Myocyte (in vitro differentiated cells): ENCODE measurements around the gene CPEB4. TPM values are rescaled to one million over a fixed set of nuclear protein-coding genes. Genes with fewer than 3 reads are reported as not detected.

Experiments
- DNase-seq: peaks from one replicate; pipeline ENCODE4 v3.0.0-alpha.2; 2012; ENCODE audit warnings: low read depth
- total RNA-seq: library from RNA; depleted of rRNA; stranded (reverse); fragments of >200 nt; gene quantifications from 2 replicates; pipeline ENCODE4 v1.2.3, GENCODE V29; 2014

CPEB4 gene
- total RNA-seq, 1 donor from 2014 or later, result 64.3 TPM

GRCh38 chr5:173911623-173912022 lies 23.5 kb downstream of the CPEB4 start:
- DNase-seq, result no peak

- DNase-seq, result no peak
Measured at GRCh38 chr5:173913686-173914321, 25.7 kb downstream of the CPEB4 start.

GRCh38 chr5:173915310-173916014 lies 27.3 kb downstream of the CPEB4 start:
- peak; percentile 53 for DNase-seq

- no peak for DNase-seq
Measured at GRCh38 chr5:173916233-173916632, 28.1 kb downstream of the CPEB4 start.

GRCh38 chr5:173917788-173918786 lies 29.9 kb downstream of the CPEB4 start:
- DNase-seq, result peak; percentile 90

GRCh38 chr5:173919443-173919842 lies 31.3 kb downstream of the CPEB4 start:
- no peak for DNase-seq

GRCh38 chr5:173920024-173920753 lies 32.0 kb downstream of the CPEB4 start:
- peak; percentile 41 for DNase-seq

GRCh38 chr5:173920866-173921555 lies 32.9 kb downstream of the CPEB4 start:
- DNase-seq, result peak; percentile 61

- no peak for DNase-seq
Measured at GRCh38 chr5:173922527-173922926, 34.4 kb downstream of the CPEB4 start.

GRCh38 chr5:173923218-173924095 lies 35.3 kb downstream of the CPEB4 start:
- DNase-seq, result peak; percentile 71

- DNase-seq, result no peak
Measured at GRCh38 chr5:173924899-173925298, 36.8 kb downstream of the CPEB4 start.

- DNase-seq, result peak; percentile 56
Measured at GRCh38 chr5:173925449-173926071, 37.4 kb downstream of the CPEB4 start.

- peak; percentile 86 for DNase-seq
Measured at GRCh38 chr5:173926359-173926758, 38.2 kb downstream of the CPEB4 start.

GRCh38 chr5:173928871-173929574 lies 40.9 kb downstream of the CPEB4 start:
- DNase-seq, result no peak

GRCh38 chr5:173932695-173933139 lies 44.6 kb downstream of the CPEB4 start:
- DNase-seq, result no peak

- no peak for DNase-seq
Measured at GRCh38 chr5:173933901-173934300, 45.8 kb downstream of the CPEB4 start.

GRCh38 chr5:173935396-173935795 lies 47.2 kb downstream of the CPEB4 start:
- DNase-seq, result no peak

GRCh38 chr5:173940269-173940668 lies 52.1 kb downstream of the CPEB4 start:
- DNase-seq, result no peak
